Activated naive CD4-positive, alpha-beta T cell treated with anti-CD3 and anti-CD28 coated beads, Interleukin-2, amount 10 ng/mL, durations not matched to agents 5 hours and 36 hours (primary cell): ENCODE results near the gene TBCK. TPM values are rescaled to one million over a fixed set of nuclear protein-coding genes. Genes with fewer than 3 reads are reported as not detected.

Experiments used
- total RNA-seq, 2 experiments: library from RNA; stranded (reverse); gene quantifications; one replicate each; pipeline ENCODE4 v1.2.3, GENCODE V29; 2021

The TBCK gene
- total RNA-seq, result 10 to 100 TPM; 32.1 to 35.5 TPM

GRCh38 chr4:106315968-106316772 lies at the start of gene TBCK, which contains the start of gene AIMP1:
Gene TBCK, minus strand, starts transcription at chr4:106316209. Its CDS starts 7,249 bp downstream, at chr4:106308960.
Gene AIMP1, plus strand, starts transcription at chr4:106316550. Its CDS starts 8,460 bp downstream, at chr4:106325010.

Other genes with a start within 250 kb of the TBCK start
- gene AIMP1, start 341 bp upstream of the TBCK start, total RNA-seq, result 10 to 100 TPM; 48.0 to 49.3 TPM
- not detected for gene GIMD1, start 52.6 kb upstream of the TBCK start, total RNA-seq